Large intestine (tissue), 3 donors: ENCODE data around the gene ZNF618. TPM values are rescaled to one million over a fixed set of nuclear protein-coding genes. Genes with fewer than 3 reads are reported as not detected.

ENCODE experiments used
- DNase-seq, 2 donors: peaks; one replicate each; pipeline versions ENCODE4 v3.0.0 to v3.0.0-alpha.2; 2013
- H3K27ac ChIP-seq: one replicate; pipeline ENCODE4 v1.5.1; 2013; ENCODE audit warnings: low read length
- H3K27me3 ChIP-seq: 2 replicates; pipeline ENCODE4 v1.6.1; 2013; ENCODE audit warnings: low read length; ENCODE audit not compliant: control insufficient read depth, insufficient read depth
- H3K36me3 ChIP-seq: 2 replicates; pipeline ENCODE4 v1.6.1; 2013; ENCODE audit warnings: low read length; ENCODE audit not compliant: control insufficient read depth, insufficient read depth
- H3K4me1 ChIP-seq: one replicate; pipeline ENCODE4 v1.6.1; 2013; ENCODE audit warnings: low read length; ENCODE audit not compliant: control insufficient read depth, insufficient read depth
- H3K4me3 ChIP-seq: one replicate; pipeline ENCODE4 v1.5.1; 2013; ENCODE audit warnings: low read length
- H3K9me3 ChIP-seq: one replicate; pipeline ENCODE4 v1.6.1; 2013; ENCODE audit warnings: mild to moderate bottlenecking, low read depth, low read length, moderate library complexity; ENCODE audit not compliant: control insufficient read depth
- WGBS: methylation state at CpG from one replicate; pipeline ENCODE4 v1.1.5; 2013; ENCODE audit warnings: low lambda C conversion rate; ENCODE audit not compliant: insufficient coverage; 5-methylcytosine and 5-hydroxymethylcytosine counted together
- polyA plus RNA-seq: library from polyadenylated mRNA; unstranded; fragments of 120-200 nt; gene quantifications from one replicate; pipeline ENCODE4 v1.2.1, GENCODE V29; 2013

The ZNF618 gene
- polyA plus RNA-seq, 1 donor = 8.1 TPM

DNA sequence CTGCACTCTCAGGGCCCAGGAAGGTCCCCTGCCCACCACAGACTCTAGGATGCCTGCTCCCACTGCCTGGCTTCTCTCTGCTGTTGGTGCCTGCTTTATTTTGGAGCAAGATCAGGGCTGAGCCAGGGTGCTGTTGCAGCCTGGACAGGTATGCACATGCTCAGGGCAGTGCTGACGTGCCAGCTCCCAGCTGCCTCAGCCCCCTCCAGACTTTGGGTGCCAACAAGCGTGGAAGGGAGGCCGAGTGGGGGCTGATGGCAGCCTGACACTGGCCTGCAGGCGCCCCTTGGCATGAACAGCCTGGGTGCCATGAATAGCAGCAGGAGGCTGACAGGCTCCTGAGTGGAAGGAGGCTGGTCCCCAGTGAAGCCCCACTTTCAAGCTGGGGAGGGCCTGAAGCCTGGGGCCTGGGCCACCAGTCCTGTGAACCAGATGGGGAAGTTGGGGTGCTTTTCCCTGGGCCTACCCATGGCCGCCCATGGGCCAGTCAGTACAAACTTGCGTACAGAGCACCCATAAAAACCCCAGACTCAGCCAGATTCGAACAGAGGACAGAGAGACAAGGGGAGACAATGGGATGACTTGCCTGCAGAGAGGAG lies 195.2 kb downstream of the ZNF618 start:
- no peaks in the 10 kb centered on the region for H3K27me3 ChIP-seq
- H3K4me1 ChIP-seq = peaks cover 15% of the 10 kb centered on the region
- peaks cover 7% of the 10 kb centered on the region for H3K9me3 ChIP-seq
- no CpG with 5 or more reads among the region's 7 CpGs for WGBS
- DNase-seq = no peak
- no peak overlapping the region for H3K4me3 ChIP-seq
- no peaks in the 10 kb centered on the region for H3K36me3 ChIP-seq
- no peak overlapping the region for H3K27ac ChIP-seq

DNA sequence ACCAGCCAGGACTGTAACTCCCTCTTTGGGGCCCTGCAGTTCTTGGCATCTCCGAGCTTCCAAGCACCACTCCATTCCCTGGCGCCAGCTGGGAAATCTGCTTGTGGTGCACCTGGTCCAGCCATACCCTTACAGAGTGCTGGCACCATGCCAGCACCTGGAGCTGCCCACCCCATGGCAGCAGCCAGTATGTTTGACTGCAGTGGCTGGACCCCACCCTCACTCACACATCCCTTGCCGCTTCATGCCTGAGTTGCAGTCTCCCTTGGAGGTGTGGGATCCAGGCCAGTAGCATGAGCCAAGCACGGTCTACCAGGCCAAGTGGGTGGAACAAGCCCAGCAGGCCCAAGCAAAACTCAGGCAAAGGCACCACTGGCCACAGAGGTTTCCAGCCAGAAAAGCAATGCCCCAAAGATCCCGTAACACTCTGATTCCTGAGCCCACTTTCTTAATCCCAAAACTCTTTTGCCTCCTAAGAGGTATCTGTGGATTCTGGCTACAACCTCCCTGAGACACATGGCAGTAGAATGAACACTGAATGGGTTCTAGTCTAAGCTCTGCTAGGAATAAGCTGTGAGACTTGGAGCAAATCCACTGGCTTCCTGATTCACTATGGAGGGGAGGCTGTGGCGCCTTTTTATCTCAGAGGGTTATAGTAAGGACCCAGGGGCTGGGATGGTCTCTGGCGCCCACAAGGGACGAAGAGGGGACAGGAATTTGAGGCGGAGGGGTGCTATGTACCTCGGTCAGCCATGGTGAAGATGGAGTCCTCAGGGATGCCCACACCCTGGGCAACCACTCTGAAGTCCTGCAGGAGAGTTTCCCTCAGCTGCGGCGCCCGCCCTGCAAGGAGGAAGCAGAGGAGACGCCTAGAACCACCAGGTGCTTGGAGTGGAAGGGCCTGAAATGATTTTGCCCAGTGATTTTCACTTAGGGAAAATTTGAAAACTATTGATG lies 196.4 kb downstream of the ZNF618 start:
- H3K36me3 ChIP-seq = no peaks in the 10 kb centered on the region
- H3K4me3 ChIP-seq = no peak overlapping the region
- H3K9me3 ChIP-seq = peaks cover 7% of the 10 kb centered on the region
- no peaks in the 10 kb centered on the region for H3K27me3 ChIP-seq
- no CpG with 5 or more reads among the region's 14 CpGs for WGBS
- no peak overlapping the region for H3K27ac ChIP-seq
- DNase-seq = no peak
- peaks cover 16% of the 10 kb centered on the region for H3K4me1 ChIP-seq

DNA sequence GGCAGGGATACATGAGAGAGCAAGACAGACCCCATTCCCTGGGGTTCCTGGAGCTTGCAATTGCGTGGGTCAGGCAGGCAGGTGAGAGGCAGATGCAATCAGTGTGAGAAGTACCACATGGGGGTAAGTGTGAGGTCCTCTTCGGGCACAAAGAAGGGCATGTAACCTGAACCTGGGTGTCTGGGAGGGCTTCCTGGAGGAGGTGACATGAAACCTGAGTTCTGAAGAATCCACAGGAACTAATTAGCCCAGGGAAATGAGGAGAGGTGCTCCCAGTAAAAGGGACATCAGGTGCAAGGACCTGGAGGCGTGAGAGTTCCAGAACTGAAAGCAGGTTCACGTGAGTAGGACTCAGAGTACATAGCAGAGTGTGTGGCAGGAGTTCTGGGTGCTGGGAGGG lies 199.5 kb downstream of the ZNF618 start:
- 100% methylated on average over 1 of the region's 4 CpGs for WGBS
- no peaks in the 10 kb centered on the region for H3K27me3 ChIP-seq
- H3K9me3 ChIP-seq = peaks cover 9% of the 10 kb centered on the region
- peaks cover 38% of the 10 kb centered on the region for H3K4me1 ChIP-seq
- no peak overlapping the region for H3K27ac ChIP-seq
- H3K4me3 ChIP-seq = no peak overlapping the region
- H3K36me3 ChIP-seq = no peaks in the 10 kb centered on the region
- no peak for DNase-seq

- Histone ChIP-seq H3K27ac (no peak overlapping the region), H3K27me3 (no peaks in the 10 kb centered on the region), H3K4me1 (peaks cover 39% of the 10 kb centered on the region), H3K9me3 (peaks cover 2% of the 10 kb centered on the region), H3K36me3 (no peaks in the 10 kb centered on the region), H3K4me3 (no peak overlapping the region)
- no peak for DNase-seq
- no CpG with 5 or more reads among the region's 14 CpGs for WGBS
Measured at GRCh38 chr9:114076237-114077161, 200.4 kb downstream of the ZNF618 start.

GRCh38 chr9:114077162-114077837 lies 201.2 kb downstream of the ZNF618 start:
- DNase-seq = no peak
- Histone ChIP-seq H3K27me3 (no peaks in the 10 kb centered on the region), H3K27ac (no peak overlapping the region), H3K9me3 (peaks cover 2% of the 10 kb centered on the region), H3K4me3 (no peak overlapping the region), H3K4me1 (peaks cover 39% of the 10 kb centered on the region), H3K36me3 (no peaks in the 10 kb centered on the region)
- WGBS = no CpG with 5 or more reads among the region's 7 CpGs

- peaks cover 47% of the 10 kb centered on the region for H3K4me1 ChIP-seq
- no CpG with 5 or more reads among the region's 16 CpGs for WGBS
- H3K27me3 ChIP-seq = no peaks in the 10 kb centered on the region
- no peak within 1 kb of the TSS for H3K27ac ChIP-seq
- DNase-seq = peak in 1 of 2 donors; percentile 35
- peaks cover 2% of the 10 kb centered on the region for H3K9me3 ChIP-seq
- no peaks in the 10 kb centered on the region for H3K36me3 ChIP-seq
- H3K4me3 ChIP-seq = no peak within 1 kb of the TSS
Measured at GRCh38 chr9:114078021-114078780, 202.1 kb downstream of the ZNF618 start, which contains the start of gene AMBP. TSS of gene AMBP (minus strand) at chr9:114078300. CDS start at chr9:114078209, 91 bp downstream.

DNA sequence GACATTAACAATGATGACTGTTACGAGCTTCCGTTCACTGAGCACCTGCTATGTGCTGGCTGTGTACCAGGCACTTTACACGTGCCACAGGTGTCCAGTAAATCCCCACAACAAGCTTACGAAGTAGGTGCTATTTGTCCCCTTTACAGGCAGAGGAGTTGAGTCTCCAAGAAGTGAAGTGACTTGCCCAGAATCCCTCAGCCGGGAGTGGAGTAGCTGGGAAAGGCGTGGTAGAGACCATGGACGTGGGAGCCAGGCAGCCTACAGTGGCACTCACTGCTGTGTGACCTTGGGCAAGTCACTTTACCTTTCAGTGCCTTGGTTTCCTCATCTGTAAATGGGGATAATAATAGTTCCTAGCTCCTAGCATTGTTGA lies 202.7 kb downstream of the ZNF618 start:
- Histone ChIP-seq H3K27me3 (no peaks in the 10 kb centered on the region), H3K36me3 (no peaks in the 10 kb centered on the region), H3K27ac (no peak overlapping the region), H3K4me1 (peaks cover 50% of the 10 kb centered on the region), H3K4me3 (no peak overlapping the region), H3K9me3 (peaks cover 2% of the 10 kb centered on the region)
- no CpG with 5 or more reads among the region's 7 CpGs for WGBS
- no peak for DNase-seq

DNA sequence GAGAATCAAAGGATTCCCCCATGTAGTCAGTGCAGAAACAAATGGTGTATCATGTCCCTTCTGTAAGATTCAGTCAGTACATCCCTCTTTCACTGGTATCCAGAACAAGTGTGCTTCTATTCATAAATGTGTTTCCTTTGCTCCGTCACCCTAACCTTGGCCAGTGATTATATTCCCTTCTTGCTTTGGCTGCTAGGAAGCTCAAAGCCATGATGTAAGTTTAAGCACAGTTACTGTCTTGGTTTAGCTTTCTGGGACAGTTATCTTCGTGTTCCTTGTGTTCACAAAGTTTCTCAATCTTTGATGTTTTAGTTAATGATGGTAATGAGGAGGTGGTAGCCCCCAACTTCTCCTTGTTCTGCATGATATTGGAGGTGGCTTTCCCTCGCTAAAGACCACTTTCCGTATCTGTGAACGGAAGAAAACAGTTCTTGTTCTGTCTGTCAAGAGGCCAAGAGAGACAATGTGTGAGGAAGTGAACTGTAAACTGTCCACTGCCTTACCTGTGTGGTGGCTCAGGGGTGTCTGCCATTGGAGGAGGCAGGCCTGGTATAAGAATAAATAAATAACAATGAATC lies 204.2 kb downstream of the ZNF618 start:
- WGBS = no CpG with 5 or more reads among the region's 5 CpGs
- H3K4me3 ChIP-seq = no peak overlapping the region
- H3K4me1 ChIP-seq = peaks cover 50% of the 10 kb centered on the region
- H3K27me3 ChIP-seq = no peaks in the 10 kb centered on the region
- peak overlapping the region; percentile 92 for H3K27ac ChIP-seq
- peaks cover 2% of the 10 kb centered on the region for H3K9me3 ChIP-seq
- DNase-seq = no peak
- no peaks in the 10 kb centered on the region for H3K36me3 ChIP-seq

- H3K27ac ChIP-seq = peak overlapping the region; percentile 92
- DNase-seq = peak; percentile 88 to 96
- no peak overlapping the region for H3K4me3 ChIP-seq
- H3K27me3 ChIP-seq = no peaks in the 10 kb centered on the region
- WGBS = 40% methylated on average over 1 of the region's 7 CpGs
- peaks cover 50% of the 10 kb centered on the region for H3K4me1 ChIP-seq
- H3K9me3 ChIP-seq = peaks cover 2% of the 10 kb centered on the region
- no peaks in the 10 kb centered on the region for H3K36me3 ChIP-seq
Measured at GRCh38 chr9:114080773-114081440, 204.8 kb downstream of the ZNF618 start.
